H1 (cell line): ENCODE measurements around the gene FAM83C. TPM values are rescaled to one million over a fixed set of nuclear protein-coding genes. Genes with fewer than 3 reads are reported as not detected.

Experiments used
- CTCF ChIA-PET: fragments of 300-600 bp; sonication (Branson Sonifier 250); formaldehyde crosslinking; loops from one replicate; lab custom pipeline; 2021; ENCODE audit not compliant: partially characterized antibody; lab: Charles Lee
- POLR2A ChIA-PET: fragments of 300-600 bp; sonication (Branson Sonifier 250); formaldehyde crosslinking; loops from one replicate; lab custom pipeline; 2021; ENCODE audit warnings: inconsistent platforms; ENCODE audit not compliant: partially characterized antibody; lab: Charles Lee
- DNase-seq, 2 experiments: peaks; one replicate each; pipeline versions ENCODE4 v3.0.0 to v3.0.0-alpha.2; 2010 to 2022; ENCODE audit warnings: low spot score in 2 of 2, low read depth in 1 of 2, mixed read lengths in 1 of 2
- FAIRE-seq: peaks from 2 replicates; lab custom pipeline; 2011; peaks lifted over from hg19 to GRCh38; lab: Jason Lieb, UNC
- H2AFZ ChIP-seq: 2 replicates; pipeline ENCODE4 v1.8.1; 2012; ENCODE audit warnings: low read length, inconsistent platforms
- H2AK5ac ChIP-seq: 2 replicates; pipeline ENCODE4 v1.6.1; 2013; ENCODE audit warnings: low read depth, low read length
- H2BK120ac ChIP-seq: replicated peaks from 2 replicates; pipeline ENCODE3; 2013; ENCODE audit warnings: low read depth, low read length, inconsistent platforms
- H2BK12ac ChIP-seq: 2 replicates; pipeline ENCODE4 v1.6.1; 2013; ENCODE audit warnings: low read depth, low read length
- H2BK15ac ChIP-seq: 2 replicates; pipeline ENCODE4 v1.6.1; 2013; ENCODE audit warnings: low read length
- H2BK20ac ChIP-seq: 2 replicates; pipeline ENCODE4 v1.6.1; 2013; ENCODE audit warnings: low read length
- H2BK5ac ChIP-seq: 2 replicates; pipeline ENCODE4 v1.6.1; 2013; ENCODE audit warnings: low read depth, low read length
- H3K14ac ChIP-seq: 2 replicates; pipeline ENCODE4 v1.6.1; 2013; ENCODE audit warnings: inconsistent platforms; ENCODE audit not compliant: insufficient read length
- H3K18ac ChIP-seq: 2 replicates; pipeline ENCODE4 v1.6.1; 2013; ENCODE audit warnings: low read length; ENCODE audit errors: extremely low read depth
- H3K23ac ChIP-seq: 2 replicates; pipeline ENCODE4 v1.6.1; 2013; ENCODE audit warnings: inconsistent platforms; ENCODE audit not compliant: insufficient read length
- H3K23me2 ChIP-seq: 2 replicates; pipeline ENCODE4 v1.6.1; 2013; ENCODE audit warnings: low read depth, low read length
- H3K27ac ChIP-seq: 2 replicates; pipeline ENCODE4 v1.6.1; 2011; ENCODE audit warnings: low read depth, low read length, inconsistent platforms
- H3K27me3 ChIP-seq, 4 experiments: replicated peaks in 1 of 4; 1 replicate in 1 of 4; 2 replicates in 3 of 4; pipeline versions ENCODE4 v1.6.1 to v1.8.1; 2011 to 2013; ENCODE audit warnings: low read length in 3 of 4, mild to moderate bottlenecking in 3 of 4, inconsistent platforms in 2 of 4, mixed read lengths in 2 of 4, moderate library complexity in 1 of 4; ENCODE audit not compliant: control insufficient read depth in 3 of 4, insufficient read depth in 3 of 4; ENCODE audit errors: extremely low read depth in 1 of 4
- H3K36me3 ChIP-seq, 4 experiments: 2 replicates each; pipeline versions ENCODE4 v1.6.1 to v1.8.1; 2011 to 2013; ENCODE audit warnings: mild to moderate bottlenecking in 4 of 4, low read length in 3 of 4, moderate library complexity in 2 of 4, control low read depth in 1 of 4, inconsistent platforms in 1 of 4; ENCODE audit not compliant: insufficient read depth in 4 of 4, control insufficient read depth in 2 of 4
- H3K4ac ChIP-seq: replicated peaks from 2 replicates; pipeline ENCODE3; 2013; ENCODE audit warnings: low read length, low read depth, mixed read lengths, inconsistent platforms; ENCODE audit not compliant: insufficient read length
- H3K4me1 ChIP-seq, 4 experiments: replicated peaks in 1 of 4; 1 replicate in 1 of 4; 2 replicates in 3 of 4; pipeline versions ENCODE4 v1.6.1 to v1.8.1; 2011 to 2013; ENCODE audit warnings: low read length in 3 of 4, inconsistent platforms in 2 of 4, mixed read lengths in 1 of 4; ENCODE audit not compliant: insufficient read depth in 4 of 4, control insufficient read depth in 3 of 4
- H3K4me2 ChIP-seq, 2 experiments: 2 replicates each; pipeline versions ENCODE4 v1.6.1 to v1.8.1; 2011 to 2013; ENCODE audit warnings: low read depth in 2 of 2, low read length in 2 of 2, control low read depth in 1 of 2, inconsistent platforms in 1 of 2, mild to moderate bottlenecking in 1 of 2; ENCODE audit not compliant: insufficient read depth in 1 of 2
- H3K4me3 ChIP-seq, 4 experiments: fragments of 200-600, 300-600 bp in 1 of 4; sonication (generic), shearing (Covaris generic), sonication (Bioruptor Twin) in 1 of 4; 2 replicates each; pipeline versions ENCODE4 v1.5.1 to v1.8.1; 2011 to 2016; ENCODE audit warnings: low read length in 4 of 4, low read depth in 3 of 4, control low read depth in 2 of 4, inconsistent platforms in 2 of 4, mild to moderate bottlenecking in 2 of 4, mixed read lengths in 1 of 4, moderate library complexity in 1 of 4; ENCODE audit not compliant: insufficient read depth in 2 of 4; ENCODE audit errors: extremely low read depth in 1 of 4
- H3K56ac ChIP-seq: replicated peaks from 2 replicates; pipeline ENCODE3; 2013; ENCODE audit warnings: low read depth, mild to moderate bottlenecking, mixed read lengths, low read length, inconsistent platforms; ENCODE audit not compliant: insufficient read length
- H3K79me1 ChIP-seq: 2 replicates; pipeline ENCODE4 v1.6.1; 2013; ENCODE audit warnings: low read depth, low read length, control low read depth
- H3K79me2 ChIP-seq, 2 experiments: 2 replicates each; pipeline versions ENCODE4 v1.6.1 to v1.8.1; 2012 to 2013; ENCODE audit warnings: low read length in 2 of 2, mild to moderate bottlenecking in 2 of 2, inconsistent platforms in 1 of 2; ENCODE audit not compliant: insufficient read depth in 2 of 2, control insufficient read depth in 1 of 2
- H3K9ac ChIP-seq, 4 experiments: replicated peaks in 1 of 4; 1 replicate in 1 of 4; 2 replicates in 3 of 4; pipeline versions ENCODE4 v1.6.1 to v1.8.1; 2011 to 2013; ENCODE audit warnings: low read depth in 3 of 4, low read length in 3 of 4, control low read depth in 2 of 4, mild to moderate bottlenecking in 2 of 4, moderate library complexity in 2 of 4, inconsistent platforms in 1 of 4; ENCODE audit errors: extremely low read depth in 1 of 4
- H3K9me3 ChIP-seq, 2 experiments: 2 replicates each; pipeline versions ENCODE4 v1.6.1 to v1.8.1; 2012 to 2013; ENCODE audit warnings: mild to moderate bottlenecking in 2 of 2, moderate library complexity in 2 of 2, control low read depth in 1 of 2, inconsistent platforms in 1 of 2, low read depth in 1 of 2, low read length in 1 of 2, mixed read lengths in 1 of 2; ENCODE audit not compliant: insufficient read depth in 2 of 2
- H4K20me1 ChIP-seq, 2 experiments: replicated peaks in 1 of 2; 2 replicates each; pipeline versions ENCODE3 to v1.8.1; 2011 to 2013; ENCODE audit warnings: inconsistent platforms in 2 of 2, low read length in 2 of 2, mild to moderate bottlenecking in 1 of 2; ENCODE audit not compliant: insufficient read depth in 2 of 2, control insufficient read depth in 1 of 2
- H4K5ac ChIP-seq: 2 replicates; pipeline ENCODE4 v1.6.1; 2013; ENCODE audit warnings: low read length, low read depth, mixed read lengths, inconsistent platforms; ENCODE audit not compliant: insufficient read length
- H4K8ac ChIP-seq: 2 replicates; pipeline ENCODE4 v1.8.0; 2013; ENCODE audit warnings: mild to moderate bottlenecking, moderate library complexity, low read length, inconsistent platforms; ENCODE audit not compliant: insufficient read depth; ENCODE audit errors: extremely low read depth
- H4K91ac ChIP-seq: replicated peaks from 2 replicates; pipeline ENCODE3; 2013; ENCODE audit warnings: low read length, mixed read lengths, inconsistent platforms; ENCODE audit not compliant: insufficient read length
- BCL11A ChIP-seq, 2 experiments: IDR thresholded peaks; one replicate each; pipeline ENCODE4 v1.6.1; 2011; ENCODE audit warnings: low read depth in 2 of 2, low read length in 2 of 2, mild to moderate bottlenecking in 2 of 2
- CBX5 ChIP-seq: fragments of 300-800, 300-1000 bp; sonication (generic); IDR thresholded peaks from 2 replicates; pipeline ENCODE4 v1.7.1; 2016; ENCODE audit warnings: antibody characterized with exemption, low read length, low read depth
- CBX8 ChIP-seq: fragments of 300-800, 300-1000 bp; sonication (generic); IDR thresholded peaks from 2 replicates; pipeline ENCODE4 v1.7.1; 2016; ENCODE audit warnings: low read depth, low read length, borderline replicate concordance
- CREB1 ChIP-seq: IDR thresholded peaks from 2 replicates; pipeline ENCODE4 v1.6.1; 2012; ENCODE audit warnings: inconsistent platforms
- EGR1 ChIP-seq: IDR thresholded peaks from 2 replicates; pipeline ENCODE4 v1.6.1; 2011; ENCODE audit warnings: low read depth, low read length, borderline replicate concordance
- NANOG ChIP-seq: IDR thresholded peaks from 2 replicates; pipeline ENCODE4 v1.6.1; 2011; ENCODE audit warnings: low read length, low read depth, mild to moderate bottlenecking, inconsistent platforms; ENCODE audit not compliant: insufficient read depth, poor library complexity, severe bottlenecking
- POLR2A ChIP-seq, 2 experiments: IDR thresholded peaks; 1 replicate in 1 of 2; 2 replicates in 1 of 2; pipeline ENCODE4 v1.6.1; 2011; ENCODE audit warnings: low read depth in 2 of 2, low read length in 2 of 2, mild to moderate bottlenecking in 2 of 2; ENCODE audit errors: control extremely low read depth in 1 of 2
- RXRA ChIP-seq: IDR thresholded peaks from 2 replicates; pipeline ENCODE4 v1.6.1; 2011; ENCODE audit warnings: low read depth, mild to moderate bottlenecking, low read length, moderate library complexity; ENCODE audit not compliant: insufficient read depth
- SAP30 ChIP-seq: fragments of 300-600 bp; sonication (generic); IDR thresholded peaks from 2 replicates; pipeline ENCODE4 v1.7.1; 2012; ENCODE audit warnings: low read length, moderate library complexity, mild to moderate bottlenecking, inconsistent platforms; ENCODE audit not compliant: insufficient read depth, insufficient replicate concordance
- SP2 ChIP-seq: IDR thresholded peaks from 2 replicates; pipeline ENCODE4 v1.6.1; 2012; ENCODE audit warnings: mild to moderate bottlenecking, low read length, inconsistent platforms
- SP4 ChIP-seq: IDR thresholded peaks from 2 replicates; pipeline ENCODE4 v1.6.1; 2012; ENCODE audit warnings: low read length, inconsistent platforms
- TAF7 ChIP-seq: optimal IDR thresholded peaks from 2 replicates; pipeline ENCODE3; 2011; ENCODE audit warnings: low read depth, mild to moderate bottlenecking, inconsistent platforms, low read length, moderate library complexity, borderline replicate concordance
- ZNF274 ChIP-seq: IDR thresholded peaks from 2 replicates; pipeline ENCODE4 v1.7.0; 2012; ENCODE audit warnings: low read length, borderline replicate concordance; ENCODE audit errors: extremely low read depth
- WGBS, 2 experiments: shearing (Covaris generic) in 1 of 2; methylation state at CpG; one replicate each; pipeline versions ENCODE4 v1.1.6 to v1.1.7; 2013 to 2015; ENCODE audit warnings: low lambda C conversion rate in 2 of 2, mixed read lengths in 2 of 2, inconsistent platforms in 1 of 2, low coverage in 1 of 2, missing lambda C conversion rate in 1 of 2; ENCODE audit not compliant: insufficient replicate concordance in 2 of 2, insufficient coverage in 1 of 2, insufficient read length in 1 of 2; ENCODE audit errors: extremely low coverage in 1 of 2, missing lambda C conversion rate in 1 of 2; 5-methylcytosine and 5-hydroxymethylcytosine counted together
- polyA plus RNA-seq, 7 experiments: library from polyadenylated mRNA; depleted of rRNA in 3 of 7; stranded (reverse) in 5 of 7; unstranded in 2 of 7; fragments of >200 nt in 5 of 7; fragments of 200-250 nt in 2 of 7; gene quantifications; 1 replicate in 5 of 7; 2 replicates in 1 of 7; 4 replicates in 1 of 7; pipeline versions ENCODE4 v1.2.1 to v1.2.3, GENCODE V29; 2011 to 2013; ENCODE audit warnings: missing spikeins in 2 of 7, mixed read lengths in 2 of 7
- total RNA-seq: library from RNA; stranded (reverse); fragmentation: NEBNext Ultra II Directional; extraction: Animal tissue kit (Norgen Biotek cat#: 25700); gene quantifications from 2 replicates; pipeline ENCODE4 v1.2.1, GENCODE V29; 2021
- TF ChIP-seq, protein P1 (sequence below): IDR thresholded peaks from 2 replicates; pipeline ENCODE4 v1.6.1; 2011; ENCODE audit warnings: low read depth, mild to moderate bottlenecking, low read length; ENCODE audit not compliant: insufficient read depth

The FAM83C gene
- total and polyA plus RNA-seq, 2 of the 8 experiments (the other 6 are each of a cell fraction or from before 2014, with no cell fraction given): not detected

DNA sequence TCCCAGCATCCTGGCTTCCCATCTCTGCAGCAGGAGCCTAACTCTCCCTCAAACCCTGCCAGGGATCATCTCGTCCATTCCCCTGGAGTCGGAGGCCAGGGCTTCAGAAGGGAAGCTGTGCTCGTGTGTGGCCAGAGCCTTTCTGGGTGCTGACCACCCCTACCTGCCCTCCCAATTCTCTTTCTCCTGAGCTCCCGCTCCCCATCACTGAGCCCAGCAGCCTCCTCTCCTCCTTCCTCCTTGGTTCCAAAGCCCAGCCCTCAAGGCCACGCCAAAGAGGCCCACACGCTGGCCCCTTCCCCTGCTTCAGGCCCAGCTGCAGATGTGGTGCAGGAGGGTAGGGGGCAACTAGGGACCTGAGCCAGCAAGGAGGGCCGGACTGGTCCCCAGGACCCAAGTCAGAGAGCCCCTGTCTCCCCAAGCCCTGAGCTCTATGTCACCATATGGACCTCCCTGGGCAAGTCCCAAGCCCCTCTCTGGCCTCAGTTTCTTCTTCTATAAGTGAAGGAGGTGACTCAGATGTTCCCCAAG lies 1.3 kb downstream of the FAM83C start:
- 83% methylated on average over 7 of the region's 7 CpGs; no CpG with 5 or more reads in 1 of the 2 experiments for WGBS, 2 experiments
- Histone ChIP-seq H3K23ac (no peak overlapping the region), H2BK120ac (no peak overlapping the region), H4K20me1 (no peaks in the 10 kb centered on the region), H4K8ac (peak overlapping the region; percentile 71; the same call in 1 of the 2 replicates), H3K18ac (no peak overlapping the region), H3K9ac (no peak overlapping the region), H3K79me1 (no peaks in the 10 kb centered on the region), H3K4ac (no peak overlapping the region), H3K27me3 (no peaks in the 10 kb centered on the region), H3K36me3 (no peaks in the 10 kb centered on the region), H4K5ac (no peak overlapping the region), H3K4me1 (no peaks in the 10 kb centered on the region; a peak in 2 of 7 replicates), H2AFZ (no peak overlapping the region), H3K56ac (no peak overlapping the region), H2BK20ac (no peak overlapping the region), H2BK12ac (no peak overlapping the region), H4K91ac (no peak overlapping the region), H3K79me2 (no peaks in the 10 kb centered on the region), H3K14ac (no peak overlapping the region), H3K9me3 (no peaks in the 10 kb centered on the region), H2BK5ac (no peak overlapping the region), H3K23me2 (no peaks in the 10 kb centered on the region), H2AK5ac (no peak overlapping the region), H3K4me3 (no peak overlapping the region), H3K4me2 (no peak overlapping the region), H3K27ac (no peak overlapping the region), H2BK15ac (no peak overlapping the region)
- ChIA-PET POLR2A (interaction anchor here (0.5 to 5.7 kb wide), 3 partner anchors 12 to 144 kb away, joined by 4 to 39 read pairs (median 5); partner anchors contain the start of genes EDEM2 and MMP24OS), CTCF (interaction anchor here (1.3 to 11.5 kb wide), 3 partner anchors 11 to 22 kb away, joined by 3 to 130 read pairs (median 4); no protein-coding TSS in a partner anchor)
- no peak for FAIRE-seq
- DNase-seq: no peak
- no peak for TF ChIP-seq TAF7
- no peak for TF ChIP-seq CBX5
- TF ChIP-seq, protein P1, sequence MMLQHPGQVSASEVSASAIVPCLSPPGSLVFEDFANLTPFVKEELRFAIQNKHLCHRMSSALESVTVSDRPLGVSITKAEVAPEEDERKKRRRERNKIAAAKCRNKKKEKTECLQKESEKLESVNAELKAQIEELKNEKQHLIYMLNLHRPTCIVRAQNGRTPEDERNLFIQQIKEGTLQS: no peak
- TF ChIP-seq CBX8: no peak
- TF ChIP-seq SP2: no peak
- TF ChIP-seq NANOG: no peak
- no peak for TF ChIP-seq CREB1
- no peak for TF ChIP-seq SP4
- no peak for TF ChIP-seq POLR2A (IDR thresholded peaks at IDR 0.05; ENCODE audit: control extremely low read depth in 1 of 2, low read depth in 2 of 2, low read length in 2 of 2)
- no peak for TF ChIP-seq BCL11A (IDR thresholded peaks at IDR 0.05; ENCODE audit: low read depth in 2 of 2, low read length in 2 of 2)
- TF ChIP-seq RXRA: no peak
- no peak for TF ChIP-seq ZNF274
- no peak for TF ChIP-seq EGR1
- no peak for TF ChIP-seq SAP30
